CD4-positive, alpha-beta T cell treated with Interleukin-10 for 1 hour (primary cell): ENCODE measurements around the gene HOPX.
A peak's percentile ranks its signal among the peaks of the same experiment; 100 is the strongest.
"Not testable (repeated sequence)": the region's sequence is repeated elsewhere in the genome, so short reads cannot be mapped to it uniquely, and the experiment has no call there.

ENCODE experiments used
- DNase-seq: peaks from one replicate; pipeline ENCODE4 v3.0.0-alpha.2; 2020

Gene HOPX

DNA sequence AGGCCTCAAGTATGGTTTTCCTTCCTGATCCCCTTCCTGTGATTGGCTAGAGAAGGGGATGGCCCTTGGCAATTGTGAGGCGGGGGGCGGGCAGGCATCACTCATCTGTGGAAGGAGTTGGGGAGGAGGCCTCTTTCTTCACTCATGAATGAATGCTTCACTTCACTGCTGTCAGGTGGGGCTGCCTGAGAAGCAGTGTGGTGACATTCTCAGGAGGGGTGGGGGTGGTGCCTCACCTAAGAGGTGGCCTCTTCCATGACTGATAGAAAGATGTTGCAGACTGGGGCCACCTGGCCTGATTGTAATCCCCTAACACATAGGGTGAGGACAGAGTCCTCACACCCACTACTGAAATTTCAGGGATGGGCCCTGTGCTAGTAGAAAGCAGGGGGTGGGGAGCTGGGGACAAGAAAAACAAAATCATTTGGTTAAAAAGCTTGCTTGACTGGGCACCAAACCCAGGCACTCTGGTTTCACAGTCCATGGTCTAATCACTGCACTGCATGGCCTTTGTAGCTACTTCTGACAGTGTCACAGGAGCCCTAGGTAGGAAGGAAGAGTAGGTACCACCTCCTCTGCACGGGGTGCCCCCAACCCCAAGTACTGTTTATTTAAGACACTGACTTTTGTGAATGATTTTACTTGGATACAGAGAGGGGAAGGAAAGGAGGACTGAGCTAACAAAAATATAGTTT, 5.6 kb upstream of the HOPX start:
- no peak for DNase-seq

DNA sequence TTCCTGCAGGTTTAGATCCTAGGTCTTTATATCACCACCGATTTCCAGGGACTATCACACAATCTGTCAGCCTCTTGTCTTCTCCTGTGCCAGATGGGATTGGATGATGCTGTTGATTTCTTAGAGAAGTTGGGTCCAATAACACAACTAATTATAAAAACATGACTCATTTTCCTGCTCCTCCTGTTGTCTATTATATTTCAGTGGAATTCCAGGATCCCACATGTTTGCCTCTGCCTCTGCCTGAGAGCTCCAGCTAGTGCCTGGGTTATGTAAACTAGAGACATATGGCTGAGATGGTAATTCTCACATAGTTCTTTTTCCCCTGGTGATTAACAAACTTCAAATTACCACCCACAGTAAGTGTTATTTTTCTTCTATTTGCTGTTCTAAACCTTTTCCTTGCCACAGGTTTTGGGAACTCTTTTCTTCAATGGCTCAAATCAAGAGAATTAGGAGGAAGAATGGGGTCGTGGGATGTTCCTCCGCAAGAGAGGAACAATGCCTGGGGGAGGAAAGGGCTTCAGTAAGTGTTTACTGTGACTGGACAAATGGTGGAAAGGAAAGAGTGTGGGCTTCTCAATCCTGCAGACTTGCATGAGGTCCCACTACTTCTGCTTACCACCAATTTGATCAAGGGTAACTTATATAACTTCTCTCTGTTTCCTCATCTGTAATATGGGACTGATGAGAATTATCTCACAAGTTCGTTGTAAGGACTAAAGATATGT, 3.4 kb upstream of the HOPX start:
- no peak for DNase-seq

GRCh38 chr4:56683455-56683854, 2.4 kb upstream of the HOPX start:
- no peak for DNase-seq

GRCh38 chr4:56681853-56682525, 893 bp upstream of the HOPX start:
- no peak for DNase-seq

DNA sequence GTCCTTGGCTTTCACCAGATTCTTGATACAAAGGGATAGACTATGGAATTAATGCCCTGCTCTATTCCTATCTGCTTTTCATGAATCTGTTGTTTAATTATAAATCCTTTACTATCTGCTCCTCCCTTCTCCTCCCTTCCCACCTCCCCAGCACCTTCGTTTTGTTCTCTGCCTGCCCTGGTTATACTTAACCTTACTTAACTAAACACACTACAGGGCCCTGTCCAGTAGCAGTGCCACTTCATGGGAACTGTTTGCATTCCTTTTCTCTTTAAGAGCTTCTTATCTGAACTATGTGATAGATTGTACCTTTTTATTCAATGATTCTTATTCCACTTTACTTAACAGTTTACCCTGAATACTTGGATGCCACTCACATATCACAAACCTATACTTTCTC, 830 bp downstream of the HOPX start:
- DNase-seq = no peak

DNA sequence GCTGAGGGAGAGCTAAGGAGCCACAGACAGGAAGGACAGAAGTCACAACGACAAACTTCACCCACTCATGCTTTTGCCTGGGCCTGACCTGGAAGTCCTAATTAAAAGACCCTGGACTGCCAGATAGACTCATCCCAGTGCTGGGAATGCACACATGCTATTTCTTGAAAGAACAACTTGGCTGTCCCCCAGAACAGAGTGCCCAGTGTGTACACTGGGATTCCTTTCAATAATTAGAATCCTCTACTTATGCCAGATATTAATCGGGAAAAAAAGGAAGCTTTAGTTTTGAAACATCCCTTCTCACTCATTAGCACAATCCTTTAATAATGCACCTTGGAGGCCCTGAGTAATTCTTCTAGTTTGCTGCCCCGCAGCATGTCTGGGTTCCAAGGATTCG, 3.4 kb downstream of the HOPX start:
- DNase-seq = no peak

DNA sequence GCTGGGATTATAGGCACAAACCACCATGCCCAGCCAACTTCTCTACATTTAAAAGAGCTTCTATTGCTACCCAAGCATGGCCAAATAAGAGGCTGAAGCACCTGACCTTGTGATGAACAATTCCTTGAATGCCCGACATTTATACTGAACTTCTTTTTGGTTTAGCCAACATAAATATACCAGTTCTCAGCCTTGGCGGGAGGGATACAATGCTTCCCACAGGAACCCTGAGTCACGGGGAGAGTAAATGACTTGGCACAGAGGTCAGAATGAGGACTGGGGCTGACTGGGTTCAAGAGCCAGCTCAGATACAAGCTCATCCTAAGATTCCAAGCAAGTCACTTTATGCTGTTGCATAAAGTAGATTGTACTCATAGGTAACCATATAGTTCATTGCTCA, 6.1 kb downstream of the HOPX start:
- no peak for DNase-seq

- no peak for DNase-seq
Measured at GRCh38 chr4:56671860-56672259, 9.2 kb downstream of the HOPX start.

DNA sequence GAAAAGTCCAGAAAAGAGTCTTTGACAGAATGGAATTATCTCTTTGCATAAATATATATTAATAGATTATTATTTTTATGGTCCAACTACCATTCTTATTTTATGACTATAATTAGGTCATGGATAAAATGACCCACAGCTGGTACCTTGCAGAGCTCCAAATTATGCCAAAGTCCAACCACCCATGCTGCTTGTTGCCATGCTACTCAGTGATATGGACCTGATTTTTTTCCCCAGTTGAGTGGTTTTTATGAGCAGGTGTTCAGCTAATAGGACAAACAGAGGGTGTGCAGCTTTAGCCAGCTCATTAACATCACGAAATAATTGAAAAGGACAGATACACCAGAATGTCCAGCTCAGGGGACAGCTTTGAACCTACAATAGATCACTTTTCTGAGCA, 9.7 kb downstream of the HOPX start:
- no peak for DNase-seq

DNA sequence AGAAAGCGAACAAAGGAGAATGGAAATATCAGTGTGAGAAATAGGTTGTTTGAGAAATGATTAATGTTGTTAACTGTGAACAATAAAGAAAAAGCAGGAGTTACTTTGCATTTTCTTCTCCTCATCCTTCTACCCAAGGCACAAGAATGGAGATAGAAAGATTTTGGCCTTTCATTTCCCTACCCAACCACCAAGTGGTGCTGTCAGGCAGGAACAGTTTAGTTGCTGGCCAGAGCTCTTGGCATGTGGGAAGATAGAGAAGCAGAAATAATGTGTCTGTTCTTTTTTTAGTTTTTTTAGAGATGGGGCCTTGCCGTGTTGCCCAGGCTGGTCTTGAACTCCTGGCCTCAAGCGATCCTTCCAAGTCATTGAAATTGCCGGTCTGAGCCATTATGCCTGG, 12.8 kb downstream of the HOPX start:
- DNase-seq = no peak

DNA sequence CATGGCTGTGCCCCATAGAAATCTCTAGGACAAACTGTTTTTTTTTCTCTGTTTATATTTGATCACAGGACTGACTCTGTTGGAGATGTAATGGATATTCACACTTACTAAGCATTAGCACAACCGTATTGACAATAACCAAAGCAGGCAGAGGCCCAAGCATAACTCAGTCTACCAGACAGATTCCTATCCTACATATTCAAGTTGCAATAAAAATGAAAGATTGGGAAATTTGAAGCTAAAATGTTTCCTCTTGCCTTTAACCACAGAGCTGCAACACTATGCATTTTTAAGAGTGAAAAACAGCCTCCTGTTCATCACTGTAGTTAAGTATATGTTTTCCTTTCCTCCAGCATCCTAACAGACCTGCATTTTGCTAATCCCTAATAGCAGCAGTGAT, 13.7 kb downstream of the HOPX start:
- DNase-seq = not testable (repeated sequence)

- DNase-seq = no peak
Measured at GRCh38 chr4:56666279-56666678, 14.8 kb downstream of the HOPX start.

DNA sequence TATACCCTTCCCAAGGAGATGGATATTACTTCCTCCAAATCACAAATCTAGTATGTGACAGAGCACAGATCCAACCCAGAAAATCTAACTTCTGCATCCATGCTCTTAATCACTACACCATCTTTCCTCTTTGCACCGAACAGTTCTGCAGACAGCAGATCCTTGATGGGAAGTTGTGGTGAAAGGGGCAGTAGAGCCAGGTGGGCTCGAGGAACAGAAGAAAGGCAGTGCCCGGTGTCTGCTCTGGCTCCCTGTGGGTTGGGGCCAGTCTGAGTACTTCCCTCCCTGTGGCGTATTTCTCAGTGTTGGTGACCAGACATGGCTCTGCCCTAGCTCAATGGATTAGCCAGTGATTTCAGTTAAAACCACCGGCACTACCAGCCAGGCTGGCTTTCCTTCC, 15.3 kb downstream of the HOPX start:
- no peak for DNase-seq

- no peak for DNase-seq
Measured at GRCh38 chr4:56662782-56663468, 18.2 kb downstream of the HOPX start.

DNA sequence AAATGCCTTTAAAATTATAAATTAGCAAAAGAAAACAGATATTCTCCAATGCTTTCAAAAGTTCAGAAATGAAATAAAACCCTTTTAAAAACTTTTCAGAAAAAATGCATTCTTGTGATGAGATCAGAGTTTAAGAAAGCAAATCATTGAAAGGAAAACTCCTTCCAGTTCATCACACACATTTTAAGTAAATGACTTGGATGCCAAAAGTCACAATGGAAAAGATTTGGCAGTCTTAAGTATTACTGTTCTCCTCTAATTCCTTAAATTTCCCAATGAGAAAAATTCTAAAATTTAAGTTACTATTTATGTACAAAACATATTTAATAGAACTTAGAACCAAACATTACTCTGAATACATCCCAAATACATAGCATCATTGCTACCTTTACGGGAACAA, 21.1 kb downstream of the HOPX start:
- no peak for DNase-seq

DNA sequence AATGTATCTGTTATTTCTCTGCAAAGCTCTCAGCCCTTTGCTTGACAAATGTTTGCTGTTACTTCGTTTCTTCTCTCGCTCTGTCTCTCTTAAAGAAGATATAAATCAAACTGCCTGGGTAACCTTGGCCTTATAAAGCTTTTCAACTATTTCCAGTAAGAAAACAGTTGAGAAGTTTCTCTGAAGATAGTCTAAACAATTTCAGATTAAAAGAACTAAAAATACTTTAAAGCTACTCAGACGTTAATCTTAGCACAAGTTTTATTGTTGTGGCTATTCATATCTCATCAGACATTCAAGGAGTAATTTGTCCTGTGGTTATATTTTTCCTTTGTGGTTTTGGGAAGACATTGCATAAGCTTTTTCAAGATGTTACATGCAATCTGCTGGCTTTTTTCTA, 22.6 kb downstream of the HOPX start:
- DNase-seq = no peak

DNA sequence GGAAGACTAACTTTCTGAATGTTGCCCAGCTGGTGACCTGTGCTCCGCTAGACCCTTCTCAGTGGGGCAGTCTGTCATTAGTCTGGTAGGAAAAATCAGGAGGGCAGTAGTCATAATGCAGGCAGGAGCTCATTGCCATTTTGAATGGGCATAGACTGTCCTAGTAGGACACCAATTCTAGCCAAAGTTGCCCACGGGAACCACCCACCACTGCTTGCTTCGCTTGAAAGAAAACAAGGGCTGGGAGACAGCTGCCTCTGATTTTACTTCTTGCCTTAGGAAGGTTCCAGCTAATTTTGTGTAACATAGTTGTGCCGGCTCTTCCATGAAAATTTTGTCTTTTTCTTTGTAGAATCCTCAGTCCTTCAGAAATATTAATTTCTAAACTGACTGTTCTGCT, 23.3 kb downstream of the HOPX start:
- DNase-seq = no peak

DNA sequence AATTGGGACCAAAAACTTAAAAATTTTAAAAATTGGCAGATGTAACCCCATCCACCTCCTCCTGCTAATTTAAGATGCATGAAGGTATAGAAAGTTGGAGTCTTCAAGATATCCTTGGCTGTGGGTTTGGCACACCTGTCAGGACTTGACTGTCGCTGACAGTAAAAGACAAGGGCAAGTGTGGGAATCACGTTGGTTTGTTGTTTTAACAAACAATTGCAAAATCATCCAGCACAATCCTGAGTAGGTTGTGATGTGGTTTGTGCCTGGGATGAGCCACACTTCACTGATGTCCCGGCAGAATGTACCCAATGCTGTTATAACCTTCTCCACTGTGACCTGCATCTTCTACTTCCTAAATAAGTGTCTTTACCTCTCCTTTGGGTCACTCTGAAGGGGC, 24.0 kb downstream of the HOPX start:
- no peak for DNase-seq

- peak; percentile 60 for DNase-seq
Measured at GRCh38 chr4:56656346-56656643, 24.8 kb downstream of the HOPX start.

- no peak for DNase-seq
Measured at GRCh38 chr4:56655627-56656345, 25.3 kb downstream of the HOPX start.

DNA sequence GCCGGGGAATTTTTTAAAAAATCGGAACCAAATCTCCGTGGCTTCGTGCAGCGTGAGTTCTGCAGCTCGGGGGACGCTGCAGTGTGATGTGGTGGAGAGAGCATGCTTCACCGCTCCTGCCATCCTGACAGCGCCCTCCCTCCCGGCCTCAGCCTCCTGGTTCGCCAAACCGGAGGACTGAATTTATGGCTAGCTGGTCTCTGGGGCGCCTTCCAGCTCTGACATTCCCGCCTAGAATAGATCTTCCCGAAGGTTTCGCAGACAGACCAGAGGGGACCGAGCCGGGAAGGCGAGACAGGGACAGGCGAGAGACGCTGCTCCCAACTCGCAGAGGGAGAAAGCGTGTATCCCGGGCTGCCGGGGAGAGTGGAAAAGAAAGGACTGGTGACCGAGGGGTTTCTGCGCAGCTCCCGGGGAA, 25.9 kb downstream of the HOPX start:
- no peak for DNase-seq

DNA sequence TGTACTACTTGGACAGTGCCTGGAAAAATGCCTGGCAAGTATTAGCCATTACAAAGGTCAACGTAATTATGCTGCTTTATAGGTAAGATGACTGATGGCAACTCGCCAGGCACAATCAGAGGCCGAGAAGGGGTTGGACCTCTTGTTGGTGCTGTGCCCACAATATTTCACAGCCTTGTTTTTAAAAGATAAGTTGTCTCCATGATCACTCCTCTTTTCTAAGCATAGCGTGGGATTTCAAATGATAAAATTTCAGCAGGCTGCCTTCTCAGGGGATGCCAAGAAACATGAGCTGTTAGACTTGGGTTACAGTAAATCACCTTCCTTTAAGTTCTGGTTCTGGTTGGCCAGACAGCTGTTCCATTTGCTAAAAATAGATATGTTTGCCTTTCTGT, 26.9 kb downstream of the HOPX start:
- no peak for DNase-seq
